CD4-positive, alpha-beta T cell treated with Interleukin-2 at 100 ng/mL for 4 hours (primary cell): Measurements from ENCODE around the gene BBS9.

Experiments used
- DNase-seq: peaks from one replicate; pipeline ENCODE4 v3.0.0-alpha.2; 2020; ENCODE audit warnings: low spot score

BBS9 gene

DNA sequence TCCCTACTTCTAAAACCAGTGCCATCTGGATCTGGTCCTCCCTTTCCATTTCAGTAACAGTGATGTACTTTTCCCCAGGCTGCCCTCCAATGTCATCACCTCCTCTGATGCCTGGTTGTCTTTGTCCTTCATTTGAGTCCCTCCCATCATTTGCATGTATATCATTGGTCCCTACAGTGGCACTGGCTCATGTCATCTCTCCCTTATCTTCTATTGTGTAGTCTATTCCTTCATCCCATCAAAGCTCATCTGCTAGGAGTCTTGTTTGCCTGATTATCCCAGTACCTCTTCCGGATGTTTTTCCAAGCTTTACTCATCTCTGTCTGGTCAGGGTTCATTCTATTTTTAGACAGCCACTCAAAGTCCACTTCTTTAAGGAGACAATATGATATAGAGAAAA lies 483.1 kb downstream of the BBS9 start:
- no peak for DNase-seq

DNA sequence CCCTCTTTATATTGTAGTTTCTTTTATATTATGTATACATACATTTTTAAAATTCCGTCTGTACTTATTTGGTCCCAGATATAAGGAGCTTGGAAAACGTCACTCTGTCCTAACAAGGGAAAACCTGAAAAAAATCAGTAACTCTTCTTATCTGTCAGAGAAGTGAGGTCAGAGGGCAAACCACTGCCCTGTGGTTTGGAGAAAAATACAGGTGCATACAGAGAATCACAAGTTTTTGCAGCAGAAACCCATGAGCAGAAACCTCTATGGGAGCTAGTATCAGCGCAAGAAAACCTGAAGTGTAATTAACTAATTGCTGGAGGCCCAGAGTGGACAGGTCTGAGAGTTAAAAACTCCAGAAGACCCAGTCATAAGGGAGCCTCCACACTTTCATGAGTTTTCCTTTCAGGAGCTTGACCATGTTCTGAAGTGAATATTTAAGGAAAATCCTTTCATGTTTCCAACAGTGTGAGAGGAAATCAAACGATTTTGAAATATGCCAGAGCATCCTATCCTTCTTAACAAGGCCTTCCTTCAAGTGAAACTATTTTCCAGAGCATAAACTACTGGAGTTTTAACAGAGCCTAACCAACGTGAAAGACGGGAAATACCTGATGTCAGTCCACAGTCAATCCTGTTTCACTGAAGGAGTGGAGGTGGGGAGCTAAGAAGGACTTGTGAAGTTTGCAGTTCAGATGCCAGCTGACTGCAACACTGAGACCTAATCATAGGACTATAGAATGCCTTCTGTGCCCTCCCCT lies 485.2 kb downstream of the BBS9 start:
- no peak for DNase-seq

DNA sequence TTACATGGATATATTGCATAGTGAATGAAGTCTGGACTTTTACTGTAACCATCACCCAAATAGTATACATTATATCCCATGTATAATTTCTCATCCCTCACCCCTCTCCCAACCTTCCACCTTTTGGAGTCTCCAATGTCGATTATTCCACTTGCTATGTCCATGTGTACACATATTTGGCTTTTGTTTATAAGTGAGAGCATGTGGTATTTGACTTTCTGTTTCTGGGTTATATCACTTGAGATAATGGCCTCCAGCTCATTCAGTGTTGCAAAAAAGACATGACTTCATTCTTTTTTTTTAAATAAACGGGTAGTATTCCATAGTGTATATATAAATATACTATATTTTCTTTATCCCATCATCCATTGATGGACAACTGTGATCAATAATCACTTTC lies 487.4 kb downstream of the BBS9 start:
- no peak for DNase-seq

DNA sequence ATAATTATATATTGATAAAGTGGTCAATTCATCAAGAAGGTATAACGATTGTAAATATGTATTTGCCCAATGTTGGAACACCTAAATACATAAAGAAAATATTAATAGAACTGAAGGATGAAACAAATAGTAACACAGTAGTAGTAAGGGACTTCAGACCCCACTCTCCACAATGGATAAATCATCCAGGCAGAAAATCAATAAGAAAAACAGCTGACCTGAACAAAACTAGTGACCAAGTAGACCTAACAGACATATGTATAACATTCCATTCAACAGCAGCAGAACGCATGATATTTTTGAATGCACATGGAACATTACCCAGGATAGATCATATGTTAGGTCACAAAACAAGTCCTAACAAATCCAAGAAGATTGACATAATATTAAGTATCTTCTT lies 489.9 kb downstream of the BBS9 start:
- DNase-seq = no peak

DNA sequence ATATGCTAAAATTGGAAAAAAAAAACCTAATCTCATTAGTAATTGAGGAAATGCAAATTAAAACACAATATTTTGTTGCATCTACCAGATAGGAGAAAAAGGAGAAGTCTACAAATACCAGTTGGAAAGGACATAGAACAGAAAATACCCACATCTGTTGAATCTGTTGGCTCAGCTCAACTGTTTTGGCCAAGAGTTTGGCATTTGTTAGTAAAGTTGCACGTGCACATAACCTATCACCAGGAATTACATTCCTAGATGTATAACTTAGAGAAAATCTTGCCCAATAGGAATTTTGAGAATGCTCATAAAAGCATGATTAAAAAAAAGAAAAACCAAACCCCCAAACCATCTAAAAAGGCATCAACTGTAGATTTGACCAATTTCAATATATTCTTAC lies 493.9 kb downstream of the BBS9 start:
- no peak for DNase-seq

DNA sequence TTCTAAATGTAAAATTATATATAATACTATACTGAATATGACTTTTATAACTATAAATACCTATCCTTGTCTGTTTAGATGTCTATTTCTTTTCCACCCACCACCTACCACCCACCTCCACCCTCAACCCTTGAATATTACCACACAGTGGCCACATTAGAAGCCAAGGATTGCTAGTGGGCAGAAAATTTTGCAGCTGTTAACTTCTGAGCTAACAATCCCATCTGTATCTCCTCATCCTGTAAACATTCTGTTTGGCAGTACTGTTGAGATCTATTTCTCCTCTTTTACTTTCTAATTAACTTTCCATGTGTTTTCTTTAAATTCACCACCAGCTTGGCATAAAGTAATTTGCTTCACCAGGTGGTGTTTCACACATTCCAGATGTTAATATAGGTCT lies 494.9 kb downstream of the BBS9 start:
- no peak for DNase-seq

DNA sequence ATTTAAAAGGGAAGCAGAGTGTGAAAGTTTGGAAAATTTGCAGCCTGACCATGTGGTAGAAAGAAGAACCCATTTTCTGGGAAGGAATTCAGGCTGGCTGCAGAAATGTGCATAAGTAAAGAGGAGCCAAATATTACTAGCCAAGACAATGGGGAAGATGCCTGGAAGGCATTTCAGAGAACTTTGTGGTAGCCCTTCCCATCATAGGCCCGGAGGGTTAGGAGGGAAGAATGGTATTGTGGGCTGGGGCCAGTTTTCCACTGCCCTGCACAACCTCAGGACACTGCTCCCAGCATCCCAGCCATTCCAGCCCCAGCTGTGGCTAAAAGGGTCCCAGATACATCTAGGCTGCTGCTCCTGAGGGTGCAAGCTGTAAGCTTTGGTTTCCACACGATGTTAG lies 497.5 kb downstream of the BBS9 start:
- DNase-seq = no peak

DNA sequence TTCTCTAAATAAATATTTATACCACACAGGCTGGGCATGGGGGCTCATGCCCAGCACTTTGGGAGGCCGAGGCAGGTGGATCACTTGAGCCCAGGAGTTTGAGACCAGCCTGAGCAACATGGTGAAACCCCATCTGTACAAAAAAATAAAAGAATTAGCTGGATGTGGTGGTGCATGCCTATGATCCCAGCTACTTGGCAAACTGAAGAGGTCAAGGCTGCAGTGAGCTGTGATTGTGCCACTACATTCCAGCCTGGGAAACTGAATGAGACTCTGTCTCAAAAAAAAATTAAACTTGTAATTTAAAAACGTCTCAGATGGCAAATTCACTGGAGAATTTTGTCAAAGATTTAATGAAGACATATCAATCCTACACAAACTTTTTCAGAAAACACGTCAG lies 498.4 kb downstream of the BBS9 start:
- DNase-seq = no peak

DNA sequence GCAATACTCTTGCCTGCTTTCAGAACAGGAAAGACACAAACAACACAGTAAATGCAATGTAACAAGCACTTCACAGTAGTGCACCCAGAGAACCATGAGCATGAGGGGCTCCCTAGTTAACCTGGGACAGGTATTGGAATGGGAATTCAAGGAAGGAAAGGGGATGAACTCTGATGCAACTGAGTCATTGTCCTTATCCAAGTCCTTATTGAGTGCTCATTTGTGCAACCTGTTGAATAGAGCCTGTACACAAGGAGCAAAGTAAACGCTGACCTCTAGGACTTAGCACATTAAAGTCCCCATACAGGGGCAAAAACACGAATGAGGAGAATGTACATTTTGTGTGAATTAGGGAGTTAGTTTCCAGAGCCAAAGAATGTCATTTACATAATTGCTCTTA lies 499.5 kb downstream of the BBS9 start:
- no peak for DNase-seq

DNA sequence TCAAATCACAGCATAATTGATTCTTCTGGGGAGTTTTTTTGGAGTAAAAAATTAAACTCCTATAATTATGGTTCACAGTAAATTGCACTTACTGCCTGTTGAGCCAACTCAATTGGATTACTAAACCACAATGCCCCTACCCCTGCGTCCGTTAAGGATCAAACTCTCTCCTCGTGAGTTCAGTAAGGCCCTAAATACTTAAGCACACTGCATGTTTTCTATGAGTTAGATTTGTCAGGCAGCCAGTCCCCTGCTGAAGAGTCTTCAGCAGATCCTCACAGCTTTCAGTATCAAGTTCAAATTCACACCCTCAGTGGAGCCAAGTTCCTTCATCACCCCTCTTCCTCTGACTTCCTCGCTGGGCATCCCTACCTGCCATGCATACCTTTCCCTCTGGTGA lies 501.0 kb downstream of the BBS9 start:
- DNase-seq = no peak

DNA sequence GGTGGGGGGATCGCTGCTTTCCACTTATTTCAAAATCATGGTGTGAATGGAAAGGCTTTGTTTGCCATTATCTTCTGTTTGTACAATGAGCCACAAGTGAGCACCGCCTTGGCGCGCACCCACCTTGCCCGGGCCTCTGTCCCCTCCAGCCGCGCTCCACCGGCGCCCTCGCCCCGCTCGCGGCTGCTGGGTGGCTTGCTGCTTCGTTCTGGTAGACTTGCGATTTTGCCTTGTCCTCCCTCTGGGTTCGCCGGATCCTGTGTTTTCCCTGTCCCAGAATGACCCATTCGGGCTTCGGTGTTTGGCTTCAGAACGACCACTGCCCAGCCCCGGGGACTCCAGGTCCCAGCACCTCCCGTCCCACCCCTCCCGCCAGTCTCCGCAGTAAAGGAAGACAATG lies 503.0 kb downstream of the BBS9 start:
- DNase-seq = no peak

DNA sequence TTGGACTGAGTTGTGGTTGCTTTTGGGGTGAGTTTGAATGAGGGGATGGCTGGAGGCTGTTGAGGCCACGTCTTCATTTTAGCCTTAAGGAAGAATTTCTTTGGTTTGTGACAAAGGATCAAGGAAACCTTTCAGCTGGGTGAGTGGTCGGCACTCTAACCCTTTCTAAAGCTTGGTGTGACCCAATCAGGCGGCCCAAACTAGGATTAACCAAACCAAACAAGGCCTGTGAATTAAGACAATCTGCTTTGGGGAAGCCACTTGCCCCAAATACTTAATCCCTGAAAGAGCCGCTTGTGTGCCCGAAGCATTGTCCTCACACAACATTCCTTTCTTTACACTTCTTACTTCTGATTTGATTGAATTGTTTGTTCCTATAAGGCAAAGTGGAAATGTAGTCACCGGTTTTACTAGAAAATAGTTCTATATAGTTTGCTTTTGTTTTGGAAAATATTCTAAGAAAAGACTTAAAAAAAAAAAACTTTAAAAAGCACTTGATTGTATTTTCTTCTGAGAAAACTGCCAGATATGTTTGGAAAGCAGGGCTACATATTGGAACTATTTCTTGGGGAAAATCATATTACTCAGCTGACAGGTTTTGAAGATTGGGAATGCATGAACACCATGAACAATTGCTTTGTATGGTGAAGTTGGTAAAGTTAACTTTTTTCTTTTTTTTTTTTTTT lies 503.6 kb downstream of the BBS9 start:
- no peak for DNase-seq

DNA sequence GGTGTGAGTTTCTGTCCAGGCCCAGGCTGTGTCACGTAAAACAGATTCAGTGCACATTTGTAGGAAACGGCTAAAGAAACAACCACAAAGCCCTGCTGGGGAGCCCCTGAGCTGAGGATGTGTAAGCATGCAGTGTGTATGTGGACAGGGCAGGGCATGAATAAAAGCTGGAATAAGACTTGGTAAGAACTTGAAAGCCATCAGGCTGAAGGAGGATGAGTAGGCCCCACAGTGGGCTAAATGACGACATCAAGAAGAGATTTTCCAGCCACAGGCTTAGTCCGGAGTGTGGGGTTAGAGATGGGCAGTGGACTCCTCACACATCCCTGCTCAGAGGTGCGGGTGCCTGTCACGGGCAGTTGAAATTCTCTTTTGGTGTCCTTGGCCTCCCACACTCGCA lies 505.2 kb downstream of the BBS9 start:
- DNase-seq = no peak

DNA sequence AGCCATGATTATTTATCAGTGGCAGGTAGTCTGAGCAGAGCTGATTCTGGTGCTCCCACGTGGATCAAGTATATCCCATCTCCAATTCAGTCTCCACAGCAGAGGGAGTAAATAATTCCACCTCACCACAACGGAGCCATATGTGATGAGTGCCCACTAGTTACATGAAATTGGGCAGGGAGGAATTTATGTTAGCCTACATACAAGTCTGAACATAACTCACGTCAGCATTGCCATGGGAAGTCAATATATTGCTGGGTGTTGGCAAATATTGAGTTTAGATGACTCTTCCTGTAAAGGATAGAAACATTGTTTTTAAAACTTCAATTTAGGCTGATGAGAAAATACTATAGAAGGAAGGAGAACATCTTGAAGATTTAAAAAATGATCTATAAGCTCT lies 507.0 kb downstream of the BBS9 start:
- DNase-seq = no peak

DNA sequence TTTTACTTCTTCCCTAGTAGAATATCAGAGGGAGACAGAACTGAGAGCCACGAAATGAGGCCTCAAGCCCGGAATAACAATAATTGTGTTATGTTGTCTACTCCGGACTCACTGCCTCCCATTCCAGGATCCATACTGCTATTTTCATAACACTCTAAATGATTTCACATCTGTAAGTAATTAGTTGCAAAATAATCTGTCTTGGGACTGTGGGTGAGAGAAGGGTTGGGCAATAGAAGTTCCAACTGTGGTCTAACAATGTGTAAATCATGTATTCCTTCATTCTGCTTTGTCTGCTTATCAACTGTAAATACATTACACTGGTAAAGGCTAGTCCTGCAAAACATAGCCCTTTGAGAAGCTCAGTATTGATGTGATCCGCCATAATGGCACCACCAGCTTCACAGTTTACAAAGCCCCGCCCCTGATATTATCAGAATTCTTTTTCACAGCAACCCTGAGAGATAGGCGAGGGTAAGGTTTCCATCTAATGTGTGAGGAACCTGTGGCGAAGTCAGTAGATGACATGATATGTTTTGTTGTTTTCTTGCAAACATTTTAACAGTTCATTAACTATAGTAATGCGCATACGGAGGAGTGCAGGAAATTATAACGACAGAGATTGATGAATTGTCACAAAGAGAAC lies 510.3 kb downstream of the BBS9 start:
- DNase-seq = no peak

DNA sequence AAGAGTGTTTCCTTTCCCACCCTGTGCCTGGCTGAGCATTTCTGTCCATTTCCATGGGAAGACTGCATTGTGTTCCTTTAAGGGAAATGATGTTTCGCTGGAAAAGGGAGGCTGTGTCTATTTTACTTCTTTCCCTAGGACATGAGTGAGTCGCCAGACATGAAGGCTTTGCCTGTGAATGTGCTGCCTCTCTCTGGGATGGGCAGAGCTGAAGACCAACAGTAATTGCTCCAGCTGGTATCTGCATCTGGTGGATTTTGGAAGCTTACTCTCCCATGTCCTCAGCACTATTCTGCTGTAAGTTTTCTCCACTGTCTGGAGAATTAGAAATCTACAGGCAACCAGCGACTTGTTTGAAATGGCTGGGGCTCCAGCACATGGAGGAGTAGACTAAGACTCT lies 511.4 kb downstream of the BBS9 start:
- no peak for DNase-seq

DNA sequence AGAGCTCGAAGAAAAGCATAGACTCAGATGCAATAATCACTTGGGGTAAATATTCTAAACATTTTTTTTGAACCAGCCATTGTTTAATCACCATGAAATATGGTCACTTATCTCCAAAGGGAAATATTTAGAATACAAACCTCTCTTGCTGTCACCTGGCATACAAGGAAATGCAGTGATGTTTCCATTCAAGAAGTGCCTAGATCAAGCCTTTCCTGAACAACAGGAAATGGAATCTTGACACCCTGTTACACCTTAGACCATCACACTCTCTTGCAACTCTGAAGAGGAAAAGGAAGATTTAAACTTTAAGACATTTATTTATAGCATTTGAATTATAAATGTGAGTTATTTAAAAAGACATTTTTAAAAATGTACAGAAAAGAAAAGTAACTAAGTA lies 512.9 kb downstream of the BBS9 start:
- no peak for DNase-seq

DNA sequence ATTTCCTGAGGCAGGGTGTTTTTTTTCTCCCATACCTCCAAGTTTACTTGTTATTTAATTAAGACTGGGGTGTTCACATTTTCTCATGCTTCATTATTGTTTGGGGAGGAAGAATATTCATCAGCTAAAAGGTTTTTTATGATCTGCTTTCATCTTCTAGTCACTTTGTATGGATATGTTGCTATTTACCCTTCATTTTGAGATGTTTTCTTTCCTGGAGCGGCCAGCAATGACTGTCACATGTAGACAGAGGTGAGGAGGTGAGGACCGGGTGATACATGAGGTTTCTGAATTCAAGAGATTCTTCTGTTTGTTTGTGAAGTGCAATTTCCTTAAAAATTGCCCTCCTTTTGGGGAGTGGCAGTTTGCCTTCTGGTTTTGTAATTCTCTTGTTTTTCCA lies 514.2 kb downstream of the BBS9 start:
- no peak for DNase-seq

DNA sequence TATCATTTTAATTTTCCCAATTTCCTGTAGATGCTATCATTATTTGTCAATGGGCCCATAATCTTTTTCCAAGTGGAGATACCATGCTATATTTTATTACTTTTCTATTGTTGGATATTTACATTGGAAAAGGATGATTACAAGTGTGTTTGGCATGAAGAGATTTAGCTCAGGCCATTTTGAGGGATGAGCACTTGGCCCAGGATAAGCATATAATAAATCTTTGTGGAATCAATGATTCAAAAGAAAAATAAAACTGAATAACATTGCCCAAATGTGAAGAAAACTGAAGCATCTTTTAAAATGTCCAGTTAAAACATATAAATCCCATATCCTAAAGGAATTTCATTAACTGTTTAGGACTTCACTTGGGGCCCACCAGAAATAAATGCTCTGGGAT lies 515.1 kb downstream of the BBS9 start:
- no peak for DNase-seq

DNA sequence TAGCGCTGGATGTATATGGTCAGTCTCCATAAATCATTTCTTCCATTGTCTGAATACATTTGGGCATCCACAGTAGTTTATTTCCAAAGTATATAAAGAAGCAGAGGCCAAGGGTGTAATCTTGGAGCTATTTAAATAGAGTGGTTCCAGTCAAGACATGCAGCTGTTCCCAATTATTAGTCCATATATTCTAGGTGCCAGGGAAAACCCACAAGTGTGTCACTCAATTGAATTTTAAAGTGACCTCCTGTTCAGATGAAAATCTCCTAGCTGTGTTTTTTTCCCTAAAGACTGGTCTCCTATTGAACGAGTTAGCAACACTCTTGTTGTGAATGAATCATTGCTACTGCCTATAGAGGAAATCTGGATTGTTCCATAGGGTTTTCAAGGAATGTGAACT lies 515.7 kb downstream of the BBS9 start:
- no peak for DNase-seq

DNA sequence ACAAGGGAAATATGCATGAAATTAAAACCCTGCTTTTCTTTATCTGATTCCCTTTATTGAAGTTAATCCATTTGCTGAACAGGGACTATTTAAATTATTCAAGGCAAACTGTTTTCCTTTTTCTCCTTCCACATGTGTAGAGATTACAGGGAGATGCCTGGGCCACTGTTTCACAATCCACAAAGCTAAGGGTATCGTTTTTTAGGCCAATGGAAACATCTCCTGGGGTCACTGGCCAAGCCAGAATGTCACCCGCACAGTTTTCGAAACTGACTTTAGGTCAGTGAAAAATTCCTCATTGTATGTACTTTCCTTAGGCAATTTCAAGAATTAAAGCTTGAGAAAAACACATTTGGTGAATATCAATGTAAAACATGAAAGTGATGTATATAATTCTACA lies 516.8 kb downstream of the BBS9 start:
- no peak for DNase-seq

DNA sequence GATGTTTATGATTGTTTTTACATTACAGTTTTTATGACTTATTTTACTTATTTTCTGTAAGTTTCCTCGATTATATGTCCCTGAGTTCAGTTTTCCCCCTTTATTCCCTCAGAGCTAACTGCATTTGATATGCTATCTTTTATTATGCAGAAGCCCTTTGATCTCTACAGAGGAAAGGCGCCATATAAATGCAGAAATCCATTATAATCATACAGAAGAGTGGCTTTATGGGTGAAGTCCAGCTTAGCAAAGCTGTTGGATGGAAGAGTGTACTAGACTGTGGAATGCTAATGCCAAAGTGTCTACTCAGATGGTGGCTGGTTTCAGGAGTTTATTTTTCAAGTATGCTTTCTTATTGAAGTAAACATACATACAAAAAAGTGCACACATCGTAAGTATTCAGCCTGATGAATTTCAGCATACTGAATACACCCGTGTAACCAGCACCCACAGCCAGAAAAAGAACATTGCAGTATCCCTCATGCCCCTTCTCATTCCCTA lies 517.6 kb downstream of the BBS9 start:
- no peak for DNase-seq
